ENCODE measurements around the gene GASK1A. TPM values are rescaled to one million over a fixed set of nuclear protein-coding genes. Genes with fewer than 3 reads are reported as not detected.

GASK1A gene
- total RNA-seq, 2 experiments from 2014 or later: not detected

DNA sequence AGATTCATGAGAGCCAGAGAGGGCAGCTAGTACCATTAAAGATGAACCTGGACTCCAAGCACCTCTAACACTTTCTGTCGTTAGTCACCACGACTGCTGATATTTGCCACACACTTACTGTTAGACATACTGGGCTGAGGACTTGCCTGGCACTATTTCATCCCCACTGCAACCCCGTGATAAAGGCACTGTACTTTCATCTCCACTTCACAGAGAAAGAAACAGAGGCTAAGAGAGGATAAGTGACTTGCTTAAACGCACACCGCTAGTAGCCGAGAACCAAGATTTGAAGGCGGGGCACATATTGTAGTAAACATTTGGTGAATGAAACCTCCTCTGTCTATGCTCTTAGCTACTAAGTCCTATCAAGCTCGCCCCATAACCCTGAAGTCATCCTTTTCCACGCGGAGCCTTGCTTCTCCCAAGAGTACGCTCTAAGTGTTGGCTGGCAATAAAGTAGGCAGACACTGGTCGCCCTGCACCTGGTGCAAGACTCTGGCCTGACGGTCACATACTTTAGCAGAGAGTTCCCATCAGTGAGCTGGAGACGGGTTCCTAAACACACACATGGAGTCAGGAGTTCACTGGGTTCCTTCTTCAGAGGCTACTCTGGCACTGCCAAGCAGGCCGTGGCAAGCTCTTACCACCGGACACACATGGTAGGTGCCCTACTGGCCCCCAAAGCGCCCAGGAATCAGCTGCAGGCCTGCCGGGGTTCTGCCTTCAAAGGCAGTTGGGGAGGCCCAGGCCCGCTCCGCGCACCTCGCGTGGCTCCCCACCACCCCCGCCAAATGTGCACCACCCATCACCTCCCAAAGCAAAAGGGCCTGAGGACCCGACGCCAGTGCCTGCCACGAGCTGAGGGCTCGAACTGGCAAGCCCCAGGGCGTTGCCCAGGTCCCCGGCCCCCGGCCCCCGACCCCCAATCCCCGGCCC lies 125.8 kb downstream of the GASK1A start:
- H3K27ac ChIP-seq (ENCODE audit: low read depth, low read length, poor library complexity, severe bottlenecking): no peak overlapping the region
- H3K4me1 ChIP-seq (ENCODE audit: insufficient read depth, low read length, poor library complexity, severe bottlenecking): no peaks in the 10 kb centered on the region
- ChIA-PET CTCF (ENCODE audit: unreplicated experiment) (no interaction called here), POLR2A (interaction anchor here (0.6 kb wide), 1 partner anchor 392 kb away, joined by 4 read pairs; no protein-coding TSS in a partner anchor)
- no peak overlapping the region for H3K4me2 ChIP-seq (ENCODE audit: low read length)
- H3K9me3 ChIP-seq (ENCODE audit: low read length): no peaks in the 10 kb centered on the region
- intact Hi-C loops (cut with micrococcal nuclease; ENCODE audit: unreplicated experiment): no loop called here
- TF ChIP-seq, protein P1, sequence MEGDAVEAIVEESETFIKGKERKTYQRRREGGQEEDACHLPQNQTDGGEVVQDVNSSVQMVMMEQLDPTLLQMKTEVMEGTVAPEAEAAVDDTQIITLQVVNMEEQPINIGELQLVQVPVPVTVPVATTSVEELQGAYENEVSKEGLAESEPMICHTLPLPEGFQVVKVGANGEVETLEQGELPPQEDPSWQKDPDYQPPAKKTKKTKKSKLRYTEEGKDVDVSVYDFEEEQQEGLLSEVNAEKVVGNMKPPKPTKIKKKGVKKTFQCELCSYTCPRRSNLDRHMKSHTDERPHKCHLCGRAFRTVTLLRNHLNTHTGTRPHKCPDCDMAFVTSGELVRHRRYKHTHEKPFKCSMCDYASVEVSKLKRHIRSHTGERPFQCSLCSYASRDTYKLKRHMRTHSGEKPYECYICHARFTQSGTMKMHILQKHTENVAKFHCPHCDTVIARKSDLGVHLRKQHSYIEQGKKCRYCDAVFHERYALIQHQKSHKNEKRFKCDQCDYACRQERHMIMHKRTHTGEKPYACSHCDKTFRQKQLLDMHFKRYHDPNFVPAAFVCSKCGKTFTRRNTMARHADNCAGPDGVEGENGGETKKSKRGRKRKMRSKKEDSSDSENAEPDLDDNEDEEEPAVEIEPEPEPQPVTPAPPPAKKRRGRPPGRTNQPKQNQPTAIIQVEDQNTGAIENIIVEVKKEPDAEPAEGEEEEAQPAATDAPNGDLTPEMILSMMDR (conservative IDR thresholded peaks at IDR 0.05; ENCODE audit: low read length): no peak
- no peak for TF ChIP-seq EZH2phosphoT487 (IDR thresholded peaks at IDR 0.05; ENCODE audit: borderline replicate concordance, low read depth, low read length)
- H3K9me2 ChIP-seq (ENCODE audit: insufficient read depth, low read length): no peaks in the 10 kb centered on the region
- no TSS peak for BruUV-seq (replicated peaks)
- no peak overlapping the region for H3K4me3 ChIP-seq (ENCODE audit: low read depth, low read length, poor library complexity, severe bottlenecking)
- H3K36me3 ChIP-seq (ENCODE audit: insufficient read depth, low read length): no peaks in the 10 kb centered on the region
- no peak overlapping the region for H2AFZ ChIP-seq (ENCODE audit: low read length)
- no peak for DNase-seq (ENCODE audit: low spot score)
- no peaks in the 10 kb centered on the region for H4K20me1 ChIP-seq (ENCODE audit: insufficient read depth, low read length)
- no peaks in the 10 kb centered on the region for H3K79me2 ChIP-seq (ENCODE audit: insufficient read depth, low read depth, low read length)

DNA sequence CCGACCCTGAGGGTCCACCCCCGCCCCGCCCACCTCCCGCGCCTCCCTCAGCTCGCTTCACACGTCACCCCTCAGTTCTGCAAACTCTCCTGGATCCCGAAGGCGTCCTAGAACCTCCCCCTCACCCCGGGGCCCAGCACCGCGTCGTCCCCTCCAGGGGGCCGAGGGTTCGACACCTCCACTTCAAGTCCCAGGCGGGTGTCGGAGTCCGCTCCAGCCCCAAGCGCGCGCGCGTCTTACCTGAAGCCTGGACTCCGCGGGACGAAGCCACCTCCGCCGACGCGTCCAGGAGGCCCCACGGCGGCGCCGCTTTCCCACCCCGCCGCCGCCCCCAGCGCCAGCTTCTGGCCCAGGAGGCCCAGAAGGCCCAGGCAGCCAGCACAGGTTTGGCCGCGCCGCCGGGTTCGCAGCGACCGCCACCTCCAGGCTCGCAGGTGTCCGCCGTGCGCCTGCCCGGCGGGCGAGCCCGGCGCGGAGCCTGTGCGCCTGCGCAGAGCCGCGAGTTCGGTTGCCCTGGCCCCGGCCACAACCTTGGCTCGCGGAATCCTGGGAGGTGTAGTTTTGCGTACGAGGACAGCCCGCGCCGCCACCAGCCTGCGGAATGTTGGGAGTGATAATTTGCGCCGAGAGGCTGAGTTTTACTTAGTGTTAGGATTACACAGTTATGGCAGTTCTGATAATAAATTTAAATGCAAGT lies 126.6 kb downstream of the GASK1A start, which contains the start of gene POMGNT2:
Gene POMGNT2 (minus strand): TSS at position 484 of the 697 bp plus-strand sequence. CDS start 24,648 bp downstream, outside the sequence.
- POLR2A ChIA-PET: interaction anchor here (0.6 kb wide), 1 partner anchor 393 kb away, joined by 4 read pairs; no protein-coding TSS in a partner anchor
- Histone ChIP-seq H2AFZ (ENCODE audit: low read length) (no peak within 1 kb of the TSS), H3K4me2 (ENCODE audit: low read length) (no peak within 1 kb of the TSS), H4K20me1 (ENCODE audit: insufficient read depth, low read length) (no peaks in the 10 kb centered on the region), H3K4me1 (ENCODE audit: insufficient read depth, low read length, poor library complexity, severe bottlenecking) (no peaks in the 10 kb centered on the region), H3K79me2 (ENCODE audit: insufficient read depth, low read depth, low read length) (no peaks in the 10 kb centered on the region), H3K36me3 (ENCODE audit: insufficient read depth, low read length) (no peaks in the 10 kb centered on the region), H3K9me3 (ENCODE audit: low read length) (no peaks in the 10 kb centered on the region), H3K27ac (ENCODE audit: low read depth, low read length, poor library complexity, severe bottlenecking) (no peak within 1 kb of the TSS), H3K4me3 (ENCODE audit: low read depth, low read length, poor library complexity, severe bottlenecking) (no peak within 1 kb of the TSS), H3K9me2 (ENCODE audit: insufficient read depth, low read length) (no peaks in the 10 kb centered on the region)
- TF ChIP-seq EZH2phosphoT487 (IDR thresholded peaks at IDR 0.05; ENCODE audit: borderline replicate concordance, low read depth, low read length): no peak
- TF ChIP-seq, protein P1 (conservative IDR thresholded peaks at IDR 0.05; ENCODE audit: low read length): no peak
- intact Hi-C loops (cut with micrococcal nuclease; ENCODE audit: unreplicated experiment): no loop called here
- DNase-seq (ENCODE audit: low spot score): no peak
- BruUV-seq (replicated peaks): no TSS peak
- CTCF ChIA-PET (ENCODE audit: unreplicated experiment): no interaction called here

Data from OCI-LY7 (cell line).